Measurements from ENCODE around the gene KLHL20. TPM values are rescaled to one million over a fixed set of nuclear protein-coding genes. Genes with fewer than 3 reads are reported as not detected.
"Not testable (repeated sequence)": the region's sequence is repeated elsewhere in the genome, so short reads cannot be mapped to it uniquely, and the experiment has no call there.

KLHL20 gene
- total and polyA plus RNA-seq, 2 donors from 2014 or later = 6.2 to 23.5 TPM

DNA sequence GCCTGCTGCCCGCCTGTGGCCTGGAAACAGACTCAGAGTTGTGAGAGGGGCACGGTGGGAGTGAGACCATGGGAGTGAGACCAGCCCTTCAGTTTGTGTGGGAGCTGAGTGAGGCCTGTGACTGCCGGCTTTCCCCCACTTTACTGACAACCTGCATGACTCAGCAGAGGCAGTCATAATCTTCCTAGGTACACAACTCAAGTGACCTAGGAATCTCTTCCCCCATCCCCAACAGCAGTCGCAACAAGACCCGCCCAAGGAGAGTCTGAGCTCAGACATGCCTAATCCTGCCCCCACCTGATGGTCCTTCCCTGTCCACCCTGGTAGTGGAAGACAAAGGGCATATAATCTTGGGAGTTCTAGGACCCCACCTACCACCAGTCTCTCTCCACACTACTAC is 44.2 kb downstream of the KLHL20 start:
- intact Hi-C loops (cut with DNase I) = no loop called here
- no peaks in the 10 kb centered on the region for H3K9me3 ChIP-seq (ENCODE audit: control insufficient read depth in 2 of 3, insufficient read depth in 1 of 3, low read length in 3 of 3)
- H3K9ac ChIP-seq (ENCODE audit: low read length in 3 of 3) = no peak overlapping the region
- H3K27ac ChIP-seq (ENCODE audit: low read depth in 2 of 2, low read length in 2 of 2) = no peak overlapping the region
- FAIRE-seq = no peak
- TF ChIP-seq, protein P1, sequence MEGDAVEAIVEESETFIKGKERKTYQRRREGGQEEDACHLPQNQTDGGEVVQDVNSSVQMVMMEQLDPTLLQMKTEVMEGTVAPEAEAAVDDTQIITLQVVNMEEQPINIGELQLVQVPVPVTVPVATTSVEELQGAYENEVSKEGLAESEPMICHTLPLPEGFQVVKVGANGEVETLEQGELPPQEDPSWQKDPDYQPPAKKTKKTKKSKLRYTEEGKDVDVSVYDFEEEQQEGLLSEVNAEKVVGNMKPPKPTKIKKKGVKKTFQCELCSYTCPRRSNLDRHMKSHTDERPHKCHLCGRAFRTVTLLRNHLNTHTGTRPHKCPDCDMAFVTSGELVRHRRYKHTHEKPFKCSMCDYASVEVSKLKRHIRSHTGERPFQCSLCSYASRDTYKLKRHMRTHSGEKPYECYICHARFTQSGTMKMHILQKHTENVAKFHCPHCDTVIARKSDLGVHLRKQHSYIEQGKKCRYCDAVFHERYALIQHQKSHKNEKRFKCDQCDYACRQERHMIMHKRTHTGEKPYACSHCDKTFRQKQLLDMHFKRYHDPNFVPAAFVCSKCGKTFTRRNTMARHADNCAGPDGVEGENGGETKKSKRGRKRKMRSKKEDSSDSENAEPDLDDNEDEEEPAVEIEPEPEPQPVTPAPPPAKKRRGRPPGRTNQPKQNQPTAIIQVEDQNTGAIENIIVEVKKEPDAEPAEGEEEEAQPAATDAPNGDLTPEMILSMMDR (IDR thresholded peaks at IDR 0.05; ENCODE audit: borderline replicate concordance, extremely low read depth, insufficient read depth) = no peak
- no peaks in the 10 kb centered on the region for H3K4me1 ChIP-seq (ENCODE audit: control insufficient read depth in 2 of 3, insufficient read depth in 2 of 3, low read depth in 1 of 3, low read length in 3 of 3)
- no peak overlapping the region for H3K4me3 ChIP-seq (ENCODE audit: low read length in 3 of 3)
- DNase-seq = no peak
- H3K36me3 ChIP-seq (ENCODE audit: control insufficient read depth in 2 of 3, insufficient read depth in 3 of 3, low read length in 3 of 3) = peaks cover 13 to 31% (median 22%) of the 10 kb centered on the region in 3 donors
- no peaks in the 10 kb centered on the region for H3K27me3 ChIP-seq (ENCODE audit: control insufficient read depth, insufficient read depth, low read length)

DNA sequence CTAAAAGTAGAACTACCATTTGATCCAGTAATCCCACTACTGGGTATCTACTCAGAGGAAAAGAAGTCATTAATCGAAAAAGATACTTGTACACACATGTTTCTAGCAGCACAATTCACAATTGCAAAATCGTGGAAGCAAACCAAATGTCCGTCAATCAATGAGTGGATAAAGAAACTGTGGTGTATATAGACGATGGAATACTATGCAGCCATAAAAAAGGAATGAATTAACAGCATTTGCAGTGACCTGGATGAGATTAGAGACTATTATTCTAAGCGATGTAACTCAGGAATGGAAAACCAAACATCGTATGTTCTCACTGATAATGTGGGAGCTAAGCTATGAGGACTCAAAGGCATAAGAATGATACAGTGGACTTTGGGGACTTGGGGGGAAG is 49.5 kb downstream of the KLHL20 start:
- H3K4me3 ChIP-seq (ENCODE audit: low read length in 3 of 3); H3K9me3 ChIP-seq (ENCODE audit: control insufficient read depth in 2 of 3, insufficient read depth in 1 of 3, low read length in 3 of 3); H3K9ac ChIP-seq (ENCODE audit: low read length in 3 of 3); H3K27me3 ChIP-seq (ENCODE audit: control insufficient read depth, insufficient read depth, low read length); H3K36me3 ChIP-seq (ENCODE audit: control insufficient read depth in 2 of 3, insufficient read depth in 3 of 3, low read length in 3 of 3); DNase-seq; H3K27ac ChIP-seq (ENCODE audit: low read depth in 2 of 2, low read length in 2 of 2); H3K4me1 ChIP-seq (ENCODE audit: control insufficient read depth in 2 of 3, insufficient read depth in 2 of 3, low read depth in 1 of 3, low read length in 3 of 3); intact Hi-C loops (cut with DNase I); FAIRE-seq: not testable (repeated sequence)

DNA sequence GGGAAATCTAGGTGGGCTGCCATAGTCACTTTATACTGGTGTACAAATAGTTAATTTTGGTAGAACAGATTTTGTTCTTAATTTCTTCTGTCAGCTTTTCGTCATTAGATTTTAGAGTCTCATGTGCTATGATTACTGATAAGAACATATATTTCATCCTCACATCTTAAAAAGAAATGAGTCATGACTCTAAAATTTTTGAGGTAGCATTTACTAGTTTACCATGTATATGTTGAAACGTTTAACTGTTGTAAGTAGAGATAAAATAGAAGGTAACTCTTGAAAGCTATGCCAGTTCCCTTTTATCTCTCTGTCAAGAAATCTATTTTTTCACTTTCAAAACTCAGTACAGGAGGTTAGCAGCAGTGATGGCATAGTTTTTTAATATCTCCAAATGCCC is 53.4 kb downstream of the KLHL20 start:
- Histone ChIP-seq H3K9me3 (ENCODE audit: control insufficient read depth in 2 of 3, insufficient read depth in 1 of 3, low read length in 3 of 3) (peaks cover 0 to 1% (median 0%) of the 10 kb centered on the region in 3 donors), H3K9ac (ENCODE audit: low read length in 3 of 3) (no peak overlapping the region), H3K4me1 (ENCODE audit: control insufficient read depth in 2 of 3, insufficient read depth in 2 of 3, low read depth in 1 of 3, low read length in 3 of 3) (no peaks in the 10 kb centered on the region), H3K36me3 (ENCODE audit: control insufficient read depth in 2 of 3, insufficient read depth in 3 of 3, low read length in 3 of 3) (peaks cover 0 to 6% (median 3%) of the 10 kb centered on the region in 3 donors), H3K27me3 (ENCODE audit: control insufficient read depth, insufficient read depth, low read length) (no peaks in the 10 kb centered on the region), H3K27ac (ENCODE audit: low read depth in 2 of 2, low read length in 2 of 2) (no peak overlapping the region), H3K4me3 (ENCODE audit: low read length in 3 of 3) (no peak overlapping the region)
- DNase-seq (no peak), FAIRE-seq (no peak)
- TF ChIP-seq, protein P1 (IDR thresholded peaks at IDR 0.05; ENCODE audit: borderline replicate concordance, extremely low read depth, insufficient read depth) = no peak
- intact Hi-C loops (cut with DNase I) = no loop called here

DNA sequence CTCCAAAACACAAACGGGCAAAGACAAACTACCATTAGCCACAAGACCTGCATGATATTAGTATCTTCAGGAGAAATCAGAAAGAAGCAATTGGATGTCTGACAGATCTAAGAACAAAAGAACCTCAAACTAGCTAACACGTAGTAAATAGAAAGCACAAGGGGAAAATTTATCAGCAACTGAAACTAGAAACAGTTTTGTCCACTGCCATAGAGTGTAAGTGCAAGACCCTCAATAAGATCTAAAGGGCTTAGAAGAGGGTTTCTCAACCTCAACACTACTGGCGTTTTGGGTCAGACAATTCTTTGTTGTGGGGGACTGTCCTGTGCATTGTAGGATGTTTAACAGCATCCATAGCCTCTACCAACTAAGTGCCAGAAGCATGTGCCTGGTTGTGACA is 54.0 kb downstream of the KLHL20 start:
- intact Hi-C loops (cut with DNase I) = no loop called here
- Histone ChIP-seq H3K27me3 (ENCODE audit: control insufficient read depth, insufficient read depth, low read length) (no peaks in the 10 kb centered on the region), H3K36me3 (ENCODE audit: control insufficient read depth in 2 of 3, insufficient read depth in 3 of 3, low read length in 3 of 3) (peaks cover 0 to 6% (median 3%) of the 10 kb centered on the region in 3 donors), H3K4me1 (ENCODE audit: control insufficient read depth in 2 of 3, insufficient read depth in 2 of 3, low read depth in 1 of 3, low read length in 3 of 3) (no peaks in the 10 kb centered on the region), H3K9ac (ENCODE audit: low read length in 3 of 3) (no peak overlapping the region), H3K9me3 (ENCODE audit: control insufficient read depth in 2 of 3, insufficient read depth in 1 of 3, low read length in 3 of 3) (peaks cover 0 to 1% (median 0%) of the 10 kb centered on the region in 3 donors), H3K4me3 (ENCODE audit: low read length in 3 of 3) (no peak overlapping the region), H3K27ac (ENCODE audit: low read depth in 2 of 2, low read length in 2 of 2) (no peak overlapping the region)
- TF ChIP-seq, protein P1 (IDR thresholded peaks at IDR 0.05; ENCODE audit: borderline replicate concordance, extremely low read depth, insufficient read depth) = no peak
- FAIRE-seq (no peak), DNase-seq (no peak)

DNA sequence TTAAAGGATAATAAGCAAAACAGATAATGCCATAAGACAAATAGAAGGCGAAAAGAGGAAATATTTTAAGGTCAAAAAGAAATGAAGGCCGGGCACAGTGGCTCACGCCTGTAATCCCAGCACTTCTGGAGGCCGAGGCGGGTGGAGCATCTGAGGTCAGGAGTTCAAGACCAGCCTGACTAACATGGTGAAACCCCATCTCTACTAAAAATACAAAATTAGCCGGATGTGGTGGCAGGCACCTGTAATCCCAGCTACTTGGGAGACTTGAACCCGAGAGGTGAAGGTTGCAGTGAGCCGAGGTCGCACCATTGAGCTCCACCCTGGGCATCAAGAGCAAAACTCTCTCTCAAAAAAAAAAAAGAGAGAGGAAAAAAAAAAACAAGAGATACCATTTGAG is 55.5 kb downstream of the KLHL20 start:
- peaks cover 3 to 13% (median 9%) of the 10 kb centered on the region in 3 donors for H3K36me3 ChIP-seq (ENCODE audit: control insufficient read depth in 2 of 3, insufficient read depth in 3 of 3, low read length in 3 of 3)
- H3K9me3 ChIP-seq (ENCODE audit: control insufficient read depth in 2 of 3, insufficient read depth in 1 of 3, low read length in 3 of 3); FAIRE-seq; H3K27me3 ChIP-seq (ENCODE audit: control insufficient read depth, insufficient read depth, low read length); H3K4me3 ChIP-seq (ENCODE audit: low read length in 3 of 3); DNase-seq; H3K27ac ChIP-seq (ENCODE audit: low read depth in 2 of 2, low read length in 2 of 2); H3K9ac ChIP-seq (ENCODE audit: low read length in 3 of 3); intact Hi-C loops (cut with DNase I); H3K4me1 ChIP-seq (ENCODE audit: control insufficient read depth in 2 of 3, insufficient read depth in 2 of 3, low read depth in 1 of 3, low read length in 3 of 3): not testable (repeated sequence)

Measured in kidney (tissue), 14 donors.